GM23338 (cell line): Measurements from ENCODE around the gene RPL34.

Experiments used
- CREB1 ChIP-seq: fragments of 250-450 bp; sonication (Bioruptor Pico); IDR thresholded peaks from 2 replicates; pipeline ENCODE4 v1.5.0; 2020; ENCODE audit warnings: low read depth, mild to moderate bottlenecking, moderate library complexity
- CTCF ChIP-seq, 2 experiments: fragments of 200-600 bp in 1 of 2; sonication (generic) in 1 of 2; conservative IDR thresholded peaks; 2 replicates each; pipeline versions ENCODE4 v1.5.1 to v1.6.1; 2016 to 2017; ENCODE audit warnings: antibody characterized with exemption in 2 of 2, low read depth in 2 of 2, mild to moderate bottlenecking in 2 of 2, moderate library complexity in 1 of 2
- ETS1 ChIP-seq: IDR thresholded peaks from 2 replicates; pipeline ENCODE4 v1.6.1; 2016; ENCODE audit warnings: antibody characterized with exemption
- EZH2 ChIP-seq: fragments of 200-600 bp; sonication (generic); IDR thresholded peaks from one replicate; pipeline ENCODE4 v1.8.0; 2017; ENCODE audit warnings: antibody characterized with exemption, mild to moderate bottlenecking, low read depth; ENCODE audit not compliant: unreplicated experiment
- EZH2phosphoT487 ChIP-seq: fragments of 200-600 bp; sonication (generic); IDR thresholded peaks from one replicate; pipeline ENCODE4 v1.8.1; 2018; ENCODE audit warnings: antibody characterized with exemption; ENCODE audit not compliant: unreplicated experiment
- JUNB ChIP-seq: IDR thresholded peaks from one replicate; pipeline ENCODE4 v1.6.1; 2016; ENCODE audit warnings: antibody characterized with exemption; ENCODE audit not compliant: unreplicated experiment
- NANOG ChIP-seq: IDR thresholded peaks from 2 replicates; pipeline ENCODE4 v1.6.1; 2016; ENCODE audit warnings: antibody characterized with exemption, borderline replicate concordance
- POLR2AphosphoS5 ChIP-seq: IDR thresholded peaks from 2 replicates; pipeline ENCODE4 v1.6.1; 2016; ENCODE audit warnings: antibody characterized with exemption, low read depth
- REST ChIP-seq: IDR thresholded peaks from one replicate; pipeline ENCODE4 v1.6.1; 2018; ENCODE audit warnings: antibody characterized with exemption; ENCODE audit not compliant: unreplicated experiment
- ZNF114 ChIP-seq: fragments of 250-450 bp; sonication (Bioruptor Pico); IDR thresholded peaks from 2 replicates; pipeline ENCODE4 v1.5.0; 2020; ENCODE audit warnings: mild to moderate bottlenecking, moderate library complexity

GRCh38 chr4:108596344-108596743 is 24.0 kb upstream of the RPL34 start:
- TF ChIP-seq CTCF (conservative IDR thresholded peaks at IDR 0.05; ENCODE audit: low read depth in 2 of 2) (no peak), REST (no peak), EZH2phosphoT487 (no peak), POLR2AphosphoS5 (no peak), JUNB (no peak), CREB1 (no peak), EZH2 (no peak), NANOG (no peak), ZNF114 (no peak), ETS1 (no peak)
